Esophagus muscularis mucosa (tissue), 4 donors: ENCODE data around the gene SNHG17. TPM values are rescaled to one million over a fixed set of nuclear protein-coding genes. Genes with fewer than 3 reads are reported as not detected.
A peak's percentile ranks its signal among the peaks of the same experiment; 100 is the strongest.

Experiments
- DNase-seq: peaks from one replicate; pipeline ENCODE4 v3.0.0-alpha.2; 2017; ENCODE audit errors: extremely low spot score
- H3K27ac ChIP-seq, 4 donors: fragments of 200-600 bp; sonication (generic); replicated peaks in 1 of 4; 1 replicate in 3 of 4; 2 replicates in 1 of 4; pipeline ENCODE4 v1.5.1; 2016 to 2019; ENCODE audit warnings: mild to moderate bottlenecking in 1 of 4
- H3K27me3 ChIP-seq, 4 donors: fragments of 200-600 bp; sonication (generic); one replicate each; pipeline versions ENCODE4 v1.5.1 to v1.6.0; 2016 to 2019
- H3K36me3 ChIP-seq, 4 donors: fragments of 200-600 bp; sonication (generic); one replicate each; pipeline ENCODE4 v1.5.1; 2016 to 2019
- H3K4me1 ChIP-seq, 4 donors: fragments of 200-600 bp; sonication (generic); one replicate each; pipeline ENCODE4 v1.5.1; 2016 to 2019
- H3K4me3 ChIP-seq, 4 donors: fragments of 200-600 bp; sonication (generic); 1 replicate in 2 of 4; 2 replicates in 2 of 4; pipeline ENCODE4 v1.5.1; 2016 to 2019; ENCODE audit warnings: mild to moderate bottlenecking in 4 of 4, moderate library complexity in 1 of 4
- H3K9me3 ChIP-seq, 4 donors: fragments of 200-600 bp; sonication (generic); 1 replicate in 3 of 4; 2 replicates in 1 of 4; pipeline ENCODE4 v1.5.1; 2016 to 2019
- CTCF ChIP-seq, 3 experiments: fragments of 200-600 bp in 2 of 3; fragments of 450-650 bp in 1 of 3; sonication (generic) in 2 of 3; IDR thresholded peaks; one replicate each; pipeline ENCODE4 v1.5.1; 2017 to 2019; ENCODE audit warnings: antibody characterized with exemption in 3 of 3, mild to moderate bottlenecking in 2 of 3, moderate library complexity in 1 of 3
- EP300 ChIP-seq: sonication (generic); formaldehyde crosslinking; IDR thresholded peaks from one replicate; pipeline ENCODE4 v1.6.1; 2017; ENCODE audit warnings: antibody characterized with exemption
- POLR2A ChIP-seq: fragments of 450-650 bp; IDR thresholded peaks from one replicate; pipeline ENCODE4 v1.6.1; 2017; ENCODE audit warnings: antibody characterized with exemption, moderate library complexity, mild to moderate bottlenecking, low read depth
- POLR2AphosphoS5 ChIP-seq, 2 donors: sonication (generic); formaldehyde crosslinking; IDR thresholded peaks; one replicate each; pipeline ENCODE4 v1.6.1; 2017; ENCODE audit warnings: antibody characterized with exemption in 2 of 2
- WGBS: methylation state at CpG from one replicate; pipeline ENCODE4 v1.1.5; 2018; 5-methylcytosine and 5-hydroxymethylcytosine counted together
- intact Hi-C: fragments of 100-400 bp; cut with DNase I; formaldehyde crosslinking; loops from one replicate; pipeline ENCODE4 v1.15.1; 2023
- total RNA-seq, 4 donors: library from RNA; depleted of rRNA; stranded (reverse); fragments of >200 nt; gene quantifications; one replicate each; pipeline versions ENCODE4 v1.1.0 to v1.2.1, GENCODE V29; 2016

Gene SNHG17
- total RNA-seq, 4 donors from 2014 or later, result 12.8 to 19.4 (median 18.6) TPM

GRCh38 chr20:38449046-38449445 is 13.9 kb upstream of the SNHG17 start:
- TF ChIP-seq POLR2AphosphoS5 (IDR thresholded peaks at IDR 0.05) (no peak), CTCF (IDR thresholded peaks at IDR 0.05) (no peak), POLR2A (no peak), EP300 (no peak)
- Histone ChIP-seq H3K9me3 (no peaks in the 10 kb centered on the region), H3K4me3 (no peak overlapping the region), H3K36me3 (peaks cover 9 to 33% (median 30%) of the 10 kb centered on the region in 4 donors), H3K27ac (no peak overlapping the region), H3K27me3 (no peaks in the 10 kb centered on the region), H3K4me1 (peaks cover 12 to 29% (median 25%) of the 10 kb centered on the region in 4 donors)
- DNase-seq, result no peak
- intact Hi-C loops, result no loop called here
- 72% methylated on average over 3 of the region's 3 CpGs for WGBS

GRCh38 chr20:38447931-38448675 is 13.0 kb upstream of the SNHG17 start:
- Histone ChIP-seq H3K27ac (no peak overlapping the region), H3K9me3 (no peaks in the 10 kb centered on the region), H3K4me3 (no peak overlapping the region), H3K27me3 (no peaks in the 10 kb centered on the region), H3K4me1 (peaks cover 12 to 29% (median 25%) of the 10 kb centered on the region in 4 donors), H3K36me3 (peaks cover 9 to 33% (median 30%) of the 10 kb centered on the region in 4 donors)
- WGBS, result 92% methylated on average over 10 of the region's 10 CpGs
- TF ChIP-seq POLR2AphosphoS5 (IDR thresholded peaks at IDR 0.05), result no peak
- no peak for TF ChIP-seq EP300
- TF ChIP-seq CTCF (IDR thresholded peaks at IDR 0.05), result no peak
- intact Hi-C loops, result no loop called here
- DNase-seq, result no peak

GRCh38 chr20:38447251-38447661 is 12.1 kb upstream of the SNHG17 start:
- no peak for DNase-seq
- no peaks in the 10 kb centered on the region for H3K9me3 ChIP-seq
- peaks cover 9 to 33% (median 30%) of the 10 kb centered on the region in 4 donors for H3K36me3 ChIP-seq
- peak overlapping the region; percentile 65 to 92 (median 82) for H3K4me3 ChIP-seq
- no peaks in the 10 kb centered on the region for H3K27me3 ChIP-seq
- TF ChIP-seq POLR2A (no peak), EP300 (no peak), CTCF (IDR thresholded peaks at IDR 0.05) (no peak), POLR2AphosphoS5 (IDR thresholded peaks at IDR 0.05) (no peak)
- intact Hi-C loops, result no loop called here
- 60% methylated on average over 11 of the region's 12 CpGs for WGBS
- peak overlapping the region; percentile 76 to 86 (median 83) for H3K27ac ChIP-seq
- H3K4me1 ChIP-seq, result peaks cover 10 to 29% (median 25%) of the 10 kb centered on the region in 4 donors

GRCh38 chr20:38446441-38447209 is 11.5 kb upstream of the SNHG17 start:
- peaks cover 9 to 29% (median 25%) of the 10 kb centered on the region in 4 donors for H3K4me1 ChIP-seq
- peak; percentile 92 to 97 (median 96) for TF ChIP-seq CTCF (IDR thresholded peaks at IDR 0.05)
- no peak for TF ChIP-seq EP300
- peak; percentile 94 to 95 for TF ChIP-seq POLR2AphosphoS5 (IDR thresholded peaks at IDR 0.05)
- peak; percentile 45 for TF ChIP-seq POLR2A
- peaks cover 9 to 33% (median 30%) of the 10 kb centered on the region in 4 donors for H3K36me3 ChIP-seq
- peak overlapping the region; percentile 76 to 86 (median 83) for H3K27ac ChIP-seq
- intact Hi-C loops, result no loop called here
- no peaks in the 10 kb centered on the region for H3K9me3 ChIP-seq
- peak overlapping the region; percentile 65 to 92 (median 82) for H3K4me3 ChIP-seq
- 5% methylated on average over 32 of the region's 56 CpGs for WGBS
- DNase-seq, result peak; percentile 95
- H3K27me3 ChIP-seq, result no peaks in the 10 kb centered on the region
